Uterus (tissue), 4 donors: Measurements from ENCODE around the gene MAP3K7CL. TPM values are rescaled to one million over a fixed set of nuclear protein-coding genes. Genes with fewer than 3 reads are reported as not detected.

Experiments
- DNase-seq, 2 donors: peaks; one replicate each; pipeline ENCODE4 v3.0.0-alpha.2; 2019 to 2020
- H3K27ac ChIP-seq, 2 donors: fragments of 200-600 bp; sonication (generic); 1 replicate in 1 of 2; 2 replicates in 1 of 2; pipeline ENCODE4 v1.5.1; 2016 to 2018
- H3K27me3 ChIP-seq, 2 donors: fragments of 200-600 bp; sonication (generic); one replicate each; pipeline ENCODE4 v1.5.1; 2018 to 2019; ENCODE audit warnings: control low read depth in 1 of 2
- H3K36me3 ChIP-seq, 2 donors: fragments of 200-600 bp; sonication (generic); one replicate each; pipeline ENCODE4 v1.5.1; 2019; ENCODE audit warnings: control low read depth in 1 of 2
- H3K4me1 ChIP-seq, 2 donors: fragments of 200-600 bp; sonication (generic); one replicate each; pipeline ENCODE4 v1.5.1; 2018 to 2019; ENCODE audit warnings: control low read depth in 1 of 2
- H3K4me3 ChIP-seq, 2 donors: fragments of 200-600 bp; sonication (generic); 1 replicate in 1 of 2; 2 replicates in 1 of 2; pipeline ENCODE4 v1.5.1; 2018 to 2019; ENCODE audit warnings: mild to moderate bottlenecking in 1 of 2
- H3K9me3 ChIP-seq, 2 donors: fragments of 200-600 bp; sonication (generic); one replicate each; pipeline ENCODE4 v1.5.1; 2019; ENCODE audit warnings: control low read depth in 1 of 2
- POLR2A ChIP-seq, 2 donors: fragments of 450-650 bp; IDR thresholded peaks; one replicate each; pipeline ENCODE4 v1.6.1; 2016; ENCODE audit warnings: antibody characterized with exemption in 2 of 2, mild to moderate bottlenecking in 1 of 2, moderate library complexity in 1 of 2
- intact Hi-C: fragments of 100-400 bp; cut with DNase I; formaldehyde crosslinking; loops from one replicate; pipeline ENCODE4 v1.15.1; 2023; ENCODE audit warnings: low total_unique reads
- total RNA-seq, 4 donors: library from RNA; depleted of rRNA in 3 of 4; stranded (reverse); fragments of >200 nt in 3 of 4; gene quantifications; one replicate each; pipeline versions ENCODE4 v1.1.0 to v1.2.4, GENCODE V29; 2014 to 2023
- TF ChIP-seq, protein P1 (sequence below), 4 experiments: fragments of 200-600 bp in 2 of 4; fragments of 450-650 bp in 2 of 4; sonication (generic) in 2 of 4; IDR thresholded peaks; one replicate each; pipeline ENCODE4 v1.5.1; 2016 to 2019; ENCODE audit warnings: antibody characterized with exemption in 4 of 4, mild to moderate bottlenecking in 2 of 4, moderate library complexity in 1 of 4
- donor health status: DM: yes; HTN: yes; CAD: no.

The MAP3K7CL gene
- total RNA-seq, 4 donors from 2014 or later, result 2.3 to 7.3 (median 5.5) TPM

DNA sequence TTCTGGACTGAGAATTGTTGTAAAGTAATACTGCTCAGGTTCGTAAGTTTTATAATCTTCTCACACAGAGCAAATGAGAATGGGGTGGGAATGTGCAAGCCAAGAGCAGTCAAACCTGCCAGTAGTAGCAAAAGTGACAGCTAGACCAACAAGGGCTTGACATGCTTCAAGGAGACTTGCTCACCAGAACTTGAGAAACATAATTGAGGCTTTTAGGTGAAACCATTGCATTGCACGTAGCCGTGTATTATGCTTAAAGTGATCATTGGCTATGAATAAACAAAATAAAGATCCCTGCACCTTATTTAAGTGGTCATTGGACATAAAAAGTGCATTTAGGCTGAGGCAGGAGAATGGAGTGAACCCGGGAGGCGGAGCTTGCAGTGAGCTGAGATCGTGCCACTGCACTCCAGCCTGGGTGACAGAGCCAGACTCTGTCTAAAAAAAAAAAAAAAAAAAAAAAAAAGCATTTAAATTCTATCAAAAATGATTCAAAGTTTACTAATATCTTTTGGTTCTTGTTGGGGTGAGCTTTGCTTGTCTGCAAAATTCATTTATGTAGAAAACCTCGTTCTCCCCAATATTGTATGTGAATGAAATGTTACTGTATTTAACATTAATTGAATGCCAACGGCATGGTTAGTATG lies 45.2 kb upstream of the MAP3K7CL start:
- no peak for DNase-seq
- no peaks in the 10 kb centered on the region for H3K27me3 ChIP-seq
- H3K36me3 ChIP-seq, result no peaks in the 10 kb centered on the region
- no peak overlapping the region for H3K27ac ChIP-seq
- TF ChIP-seq POLR2A (IDR thresholded peaks at IDR 0.05), result no peak
- TF ChIP-seq, protein P1, sequence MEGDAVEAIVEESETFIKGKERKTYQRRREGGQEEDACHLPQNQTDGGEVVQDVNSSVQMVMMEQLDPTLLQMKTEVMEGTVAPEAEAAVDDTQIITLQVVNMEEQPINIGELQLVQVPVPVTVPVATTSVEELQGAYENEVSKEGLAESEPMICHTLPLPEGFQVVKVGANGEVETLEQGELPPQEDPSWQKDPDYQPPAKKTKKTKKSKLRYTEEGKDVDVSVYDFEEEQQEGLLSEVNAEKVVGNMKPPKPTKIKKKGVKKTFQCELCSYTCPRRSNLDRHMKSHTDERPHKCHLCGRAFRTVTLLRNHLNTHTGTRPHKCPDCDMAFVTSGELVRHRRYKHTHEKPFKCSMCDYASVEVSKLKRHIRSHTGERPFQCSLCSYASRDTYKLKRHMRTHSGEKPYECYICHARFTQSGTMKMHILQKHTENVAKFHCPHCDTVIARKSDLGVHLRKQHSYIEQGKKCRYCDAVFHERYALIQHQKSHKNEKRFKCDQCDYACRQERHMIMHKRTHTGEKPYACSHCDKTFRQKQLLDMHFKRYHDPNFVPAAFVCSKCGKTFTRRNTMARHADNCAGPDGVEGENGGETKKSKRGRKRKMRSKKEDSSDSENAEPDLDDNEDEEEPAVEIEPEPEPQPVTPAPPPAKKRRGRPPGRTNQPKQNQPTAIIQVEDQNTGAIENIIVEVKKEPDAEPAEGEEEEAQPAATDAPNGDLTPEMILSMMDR (IDR thresholded peaks at IDR 0.05), result no peak
- no peak overlapping the region for H3K4me3 ChIP-seq
- H3K9me3 ChIP-seq, result no peaks in the 10 kb centered on the region
- no peaks in the 10 kb centered on the region for H3K4me1 ChIP-seq
- intact Hi-C loops, result no loop called here

DNA sequence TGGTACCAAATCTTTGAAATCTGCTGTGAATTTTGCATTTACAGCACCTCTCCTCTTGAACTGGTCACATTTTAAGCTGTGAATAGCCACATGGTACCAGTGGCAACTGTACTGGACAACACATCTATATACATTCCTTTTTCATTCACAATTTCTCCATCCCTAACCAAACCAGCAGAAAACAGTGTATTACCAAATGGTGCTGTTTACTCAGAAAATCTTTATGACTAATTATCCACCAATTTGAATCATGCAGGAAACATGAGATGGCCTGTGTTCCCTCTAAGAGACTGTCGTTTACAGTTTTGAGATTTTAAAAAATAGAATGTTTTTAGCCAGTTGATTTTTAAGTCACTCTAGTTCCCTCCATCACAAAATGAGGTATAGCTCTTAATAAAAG lies 39.4 kb upstream of the MAP3K7CL start:
- Histone ChIP-seq H3K9me3 (no peaks in the 10 kb centered on the region), H3K36me3 (no peaks in the 10 kb centered on the region), H3K27me3 (no peaks in the 10 kb centered on the region), H3K4me1 (no peaks in the 10 kb centered on the region), H3K4me3 (no peak overlapping the region), H3K27ac (no peak overlapping the region)
- no peak for TF ChIP-seq POLR2A (IDR thresholded peaks at IDR 0.05)
- TF ChIP-seq, protein P1 (IDR thresholded peaks at IDR 0.05), result no peak
- intact Hi-C loops, result loop anchor here (5.0 kb wide), 1 partner anchor 281 kb away; no protein-coding TSS in a partner anchor
- DNase-seq, result no peak

DNA sequence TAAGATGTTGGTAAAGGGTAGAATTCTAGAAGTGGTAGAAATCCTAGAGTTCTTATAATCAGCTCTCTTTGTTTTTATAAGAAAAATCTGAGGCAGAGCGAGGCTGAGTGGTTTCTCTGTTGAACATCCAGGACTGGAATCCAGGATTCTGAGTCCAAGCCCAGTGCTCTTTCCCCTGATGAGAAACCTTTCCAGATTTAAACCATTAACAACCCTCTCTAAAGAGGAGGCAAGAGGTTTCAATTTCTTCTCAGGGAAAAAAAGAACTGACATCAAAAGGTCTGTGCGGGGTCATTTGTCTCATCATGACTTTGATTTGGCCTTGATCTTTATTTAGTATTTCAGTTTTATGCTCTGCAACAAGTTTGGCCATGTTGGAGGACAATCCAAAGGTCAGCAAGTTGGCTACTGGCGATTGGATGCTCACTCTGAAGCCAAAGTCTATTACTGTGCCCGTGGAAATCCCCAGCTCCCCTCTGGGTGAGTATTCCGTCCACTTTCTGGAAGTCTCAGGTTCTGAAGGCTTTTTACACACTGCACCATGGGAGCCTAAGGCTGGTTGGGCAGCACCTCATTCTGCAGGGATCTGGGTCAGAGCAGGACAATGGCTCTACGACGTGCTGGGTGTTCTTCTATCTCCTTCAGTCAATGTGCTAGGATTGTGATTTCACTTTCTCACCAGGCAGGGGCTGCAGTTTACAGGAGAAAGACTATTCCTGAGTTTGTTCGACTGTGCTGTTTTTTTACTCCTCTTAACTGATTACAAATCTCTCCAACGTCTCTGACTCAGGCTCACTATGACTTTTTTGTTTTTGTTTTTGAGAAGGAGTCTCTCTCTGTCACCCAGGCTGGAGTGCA lies 38.1 kb upstream of the MAP3K7CL start:
- intact Hi-C loops, result loop anchor here (5.0 kb wide), 1 partner anchor 280 kb away; no protein-coding TSS in a partner anchor
- no peak for DNase-seq
- H3K9me3 ChIP-seq, result no peaks in the 10 kb centered on the region
- TF ChIP-seq, protein P1 (IDR thresholded peaks at IDR 0.05), result no peak
- no peak for TF ChIP-seq POLR2A (IDR thresholded peaks at IDR 0.05)
- no peak overlapping the region for H3K4me3 ChIP-seq
- H3K36me3 ChIP-seq, result no peaks in the 10 kb centered on the region
- H3K4me1 ChIP-seq, result no peaks in the 10 kb centered on the region
- peak overlapping the region; percentile 7 to 19 for H3K27ac ChIP-seq
- H3K27me3 ChIP-seq, result no peaks in the 10 kb centered on the region

DNA sequence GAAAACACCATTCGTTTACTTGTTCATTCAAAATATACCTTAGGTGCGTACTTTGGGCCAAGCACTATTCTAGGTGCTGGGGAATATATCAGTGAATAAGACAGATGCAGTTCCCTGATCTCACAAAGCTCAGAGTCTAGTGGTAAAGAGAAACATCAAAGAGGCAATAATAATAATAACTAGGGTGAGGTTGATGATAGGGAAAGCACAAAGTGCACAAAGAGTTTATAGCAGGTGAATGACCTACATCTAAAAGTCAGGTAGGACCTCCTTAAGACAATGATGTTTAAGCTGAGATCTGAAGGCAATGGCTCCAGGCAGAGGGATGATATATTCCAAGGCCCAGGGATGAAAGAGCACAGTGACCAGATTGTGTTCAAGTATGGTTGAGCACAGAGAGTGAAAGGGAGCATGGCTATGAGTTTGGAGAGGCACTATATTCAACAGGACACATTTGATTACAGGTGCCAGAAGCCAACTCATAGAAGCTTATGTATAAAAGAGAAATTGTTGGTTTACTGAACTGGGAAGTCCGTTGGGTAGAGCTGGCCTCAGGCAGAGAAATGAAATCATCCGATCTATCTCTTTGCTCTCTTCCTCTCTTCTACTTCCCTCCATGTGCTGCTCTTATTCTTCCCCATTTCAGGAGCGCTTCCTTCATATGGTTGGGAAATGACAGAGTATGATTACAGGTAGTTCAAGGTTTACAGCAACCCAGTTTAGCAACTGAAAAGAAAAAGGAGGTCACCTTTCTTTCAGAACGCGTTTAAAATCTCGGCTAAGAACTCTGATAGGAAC lies 34.0 kb upstream of the MAP3K7CL start:
- intact Hi-C loops, result no loop called here
- no peaks in the 10 kb centered on the region for H3K9me3 ChIP-seq
- DNase-seq, result no peak
- H3K27me3 ChIP-seq, result no peaks in the 10 kb centered on the region
- no peak overlapping the region for H3K27ac ChIP-seq
- H3K4me1 ChIP-seq, result no peaks in the 10 kb centered on the region
- TF ChIP-seq, protein P1 (IDR thresholded peaks at IDR 0.05), result no peak
- no peak for TF ChIP-seq POLR2A (IDR thresholded peaks at IDR 0.05)
- H3K4me3 ChIP-seq, result no peak overlapping the region
- H3K36me3 ChIP-seq, result no peaks in the 10 kb centered on the region
